ENCODE data around the gene ATP23.

- TF ChIP-seq CTCF (conservative IDR thresholded peaks at IDR 0.05; ENCODE audit: low read length), result no peak
- no peak for TF ChIP-seq EZH2phosphoT487 (IDR thresholded peaks at IDR 0.05; ENCODE audit: borderline replicate concordance)
Observed at GRCh38 chr12:57898308-57898970, 42.9 kb upstream of the ATP23 start.
